Kidney epithelial cell (primary cell): ENCODE data around the gene DUSP28. TPM values are rescaled to one million over a fixed set of nuclear protein-coding genes. Genes with fewer than 3 reads are reported as not detected.

Source experiments
- DNase-seq: peaks from one replicate; pipeline ENCODE4 v3.0.0-alpha.2; 2010; ENCODE audit warnings: low read depth
- H3K27me3 ChIP-seq: 2 replicates; pipeline ENCODE4 v1.6.0; 2011; ENCODE audit warnings: low read length; ENCODE audit not compliant: control insufficient read depth, insufficient read depth
- H3K36me3 ChIP-seq: 2 replicates; pipeline ENCODE4 v1.5.1; 2011; ENCODE audit warnings: low read length; ENCODE audit not compliant: control insufficient read depth, insufficient read depth
- H3K4me3 ChIP-seq: 2 replicates; pipeline ENCODE4 v1.5.1; 2011; ENCODE audit warnings: low read depth, mild to moderate bottlenecking, control low read depth, low read length
- total RNA-seq: library from RNA; depleted of rRNA; stranded (reverse); fragments of >200 nt; gene quantifications from 2 replicates; pipeline ENCODE4 v1.2.3, GENCODE V29; 2015
- TF ChIP-seq, protein P1 (sequence below): IDR thresholded peaks from 2 replicates; pipeline ENCODE4 v1.5.1; 2011; ENCODE audit warnings: mild to moderate bottlenecking, moderate library complexity, low read length, control low read depth, inconsistent platforms; ENCODE audit not compliant: insufficient read depth, poor library complexity, severe bottlenecking

DUSP28 gene
- total RNA-seq, 1 donor from 2014 or later = 7.6 TPM

DNA sequence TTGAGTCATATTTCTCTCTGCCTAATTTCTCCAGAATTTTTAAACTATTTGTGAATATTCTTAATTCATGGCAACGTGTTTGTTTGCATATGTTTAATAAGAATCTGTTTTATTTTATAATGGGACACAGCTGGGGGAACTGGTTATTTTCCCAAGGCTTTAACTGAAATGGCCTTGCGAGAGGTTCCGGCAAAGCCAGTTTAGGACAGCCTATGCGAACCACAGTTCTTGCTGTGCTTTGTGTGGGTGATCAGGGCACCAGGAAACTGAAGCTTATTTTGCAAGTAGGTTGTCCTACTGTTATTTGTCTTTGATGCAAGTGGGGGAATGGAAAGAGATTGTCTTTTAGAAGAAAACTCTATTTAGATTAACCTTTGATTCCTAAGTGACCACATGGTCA, 8.9 kb upstream of the DUSP28 start:
- TF ChIP-seq, protein P1, sequence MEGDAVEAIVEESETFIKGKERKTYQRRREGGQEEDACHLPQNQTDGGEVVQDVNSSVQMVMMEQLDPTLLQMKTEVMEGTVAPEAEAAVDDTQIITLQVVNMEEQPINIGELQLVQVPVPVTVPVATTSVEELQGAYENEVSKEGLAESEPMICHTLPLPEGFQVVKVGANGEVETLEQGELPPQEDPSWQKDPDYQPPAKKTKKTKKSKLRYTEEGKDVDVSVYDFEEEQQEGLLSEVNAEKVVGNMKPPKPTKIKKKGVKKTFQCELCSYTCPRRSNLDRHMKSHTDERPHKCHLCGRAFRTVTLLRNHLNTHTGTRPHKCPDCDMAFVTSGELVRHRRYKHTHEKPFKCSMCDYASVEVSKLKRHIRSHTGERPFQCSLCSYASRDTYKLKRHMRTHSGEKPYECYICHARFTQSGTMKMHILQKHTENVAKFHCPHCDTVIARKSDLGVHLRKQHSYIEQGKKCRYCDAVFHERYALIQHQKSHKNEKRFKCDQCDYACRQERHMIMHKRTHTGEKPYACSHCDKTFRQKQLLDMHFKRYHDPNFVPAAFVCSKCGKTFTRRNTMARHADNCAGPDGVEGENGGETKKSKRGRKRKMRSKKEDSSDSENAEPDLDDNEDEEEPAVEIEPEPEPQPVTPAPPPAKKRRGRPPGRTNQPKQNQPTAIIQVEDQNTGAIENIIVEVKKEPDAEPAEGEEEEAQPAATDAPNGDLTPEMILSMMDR = no peak
- Histone ChIP-seq H3K4me3 (no peak overlapping the region), H3K27me3 (no peaks in the 10 kb centered on the region), H3K36me3 (no peaks in the 10 kb centered on the region)
- DNase-seq = no peak

DNA sequence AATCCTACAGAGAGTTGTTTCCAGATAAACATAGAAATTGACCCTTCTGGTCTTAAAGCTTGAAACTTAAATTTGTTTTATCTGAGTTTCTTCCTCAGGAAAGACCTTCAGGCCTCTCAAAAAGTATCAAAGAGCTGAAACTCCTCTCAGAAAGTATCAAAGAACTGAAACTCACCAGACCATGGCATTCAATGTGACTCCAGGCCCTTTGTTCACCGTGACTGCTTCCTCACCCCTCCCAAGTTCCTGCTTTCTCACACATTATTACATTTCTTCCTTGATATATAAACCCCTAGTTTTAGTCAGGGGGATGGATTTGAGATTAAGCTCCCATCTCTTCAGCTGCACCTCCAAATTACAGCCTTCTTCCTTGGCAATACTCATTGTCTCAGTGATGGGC, 8.3 kb upstream of the DUSP28 start:
- no peak for DNase-seq
- Histone ChIP-seq H3K27me3 (no peaks in the 10 kb centered on the region), H3K36me3 (no peaks in the 10 kb centered on the region), H3K4me3 (no peak overlapping the region)
- TF ChIP-seq, protein P1 = no peak

GRCh38 chr2:240553956-240554480, 6.1 kb upstream of the DUSP28 start:
- Histone ChIP-seq H3K36me3 (no peaks in the 10 kb centered on the region), H3K27me3 (peaks cover 2% of the 10 kb centered on the region), H3K4me3 (no peak overlapping the region)
- TF ChIP-seq, protein P1 = no peak
- no peak for DNase-seq

GRCh38 chr2:240554767-240555493, 5.2 kb upstream of the DUSP28 start:
- TF ChIP-seq, protein P1 = no peak
- Histone ChIP-seq H3K36me3 (no peaks in the 10 kb centered on the region), H3K4me3 (no peak overlapping the region), H3K27me3 (peaks cover 2% of the 10 kb centered on the region)
- no peak for DNase-seq

DNA sequence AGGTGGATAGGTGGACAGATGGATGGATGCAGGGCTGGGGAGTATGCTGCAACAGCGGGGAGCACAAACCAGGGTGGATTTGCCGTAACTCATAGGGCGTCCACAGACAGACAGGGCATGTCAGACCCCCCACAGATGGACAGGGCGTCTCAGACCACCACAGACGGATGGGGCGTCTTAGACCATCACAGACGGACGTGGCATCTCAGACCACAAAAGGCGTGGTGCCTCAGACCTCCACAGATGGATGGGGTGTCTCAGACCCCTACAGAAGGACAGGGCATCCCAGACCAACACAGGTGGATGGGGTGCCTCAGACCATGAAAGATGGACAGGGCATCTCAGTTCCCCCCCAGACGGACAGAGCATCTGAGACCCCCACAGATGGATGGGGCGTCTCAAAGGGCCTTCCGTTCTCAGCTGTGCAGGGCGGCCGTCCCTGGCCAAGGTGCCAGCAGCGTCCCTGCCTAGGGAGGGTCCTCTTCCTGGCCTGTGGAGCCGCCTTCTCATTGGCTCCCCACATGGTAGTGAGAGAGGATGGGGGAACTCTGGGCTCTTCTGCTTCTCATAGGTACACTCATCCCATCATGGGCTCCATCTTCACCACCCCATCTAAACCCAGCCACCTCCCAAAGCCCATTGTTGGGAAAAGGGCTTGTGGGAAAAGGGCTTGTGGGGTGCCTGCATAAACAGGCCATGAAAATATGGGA, 4.5 kb upstream of the DUSP28 start:
- Histone ChIP-seq H3K4me3 (no peak overlapping the region), H3K36me3 (no peaks in the 10 kb centered on the region), H3K27me3 (peaks cover 2% of the 10 kb centered on the region)
- TF ChIP-seq, protein P1 = no peak
- no peak for DNase-seq
